ENCODE measurements around the gene TM4SF18.
"Not testable (repeated sequence)": the region's sequence is repeated elsewhere in the genome, so short reads cannot be mapped to it uniquely, and the experiment has no call there.

Gene TM4SF18, protein sequence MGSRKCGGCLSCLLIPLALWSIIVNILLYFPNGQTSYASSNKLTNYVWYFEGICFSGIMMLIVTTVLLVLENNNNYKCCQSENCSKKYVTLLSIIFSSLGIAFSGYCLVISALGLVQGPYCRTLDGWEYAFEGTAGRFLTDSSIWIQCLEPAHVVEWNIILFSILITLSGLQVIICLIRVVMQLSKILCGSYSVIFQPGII

DNA sequence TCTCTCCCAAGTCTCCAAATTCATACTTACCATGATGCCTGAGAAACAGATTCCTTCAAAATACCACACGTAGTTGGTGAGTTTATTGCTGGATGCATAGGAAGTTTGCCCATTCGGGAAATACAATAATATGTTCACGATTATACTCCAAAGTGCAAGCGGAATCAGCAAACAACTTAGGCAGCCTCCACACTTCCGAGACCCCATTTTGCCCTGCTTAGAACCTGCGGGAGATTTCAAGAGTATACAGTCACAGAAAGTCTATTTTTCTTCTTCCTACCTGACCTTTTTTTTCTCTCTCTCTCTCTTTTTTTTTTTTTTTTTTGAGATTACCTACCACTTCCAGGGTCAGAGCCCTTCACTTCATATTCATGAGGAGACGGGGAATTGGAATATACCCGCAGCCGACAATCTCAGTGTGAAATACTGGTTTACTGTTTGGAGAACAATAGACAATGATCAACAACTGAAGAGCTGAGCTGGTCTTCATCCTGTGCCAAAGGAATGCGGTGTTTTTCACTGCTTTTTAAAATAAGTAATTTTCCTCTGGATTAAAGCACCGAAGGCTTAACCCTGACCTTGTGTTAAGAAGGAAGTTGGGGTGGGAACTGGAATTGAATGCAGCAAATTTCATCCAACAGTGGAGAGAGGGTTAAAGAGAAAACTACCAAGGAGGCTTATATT is at the start of gene TM4SF18:
TSS of gene TM4SF18 (minus strand) at position 461 of the 684 bp plus-strand sequence. CDS start at position 207, 254 bp downstream.
- DNase-seq (ENCODE audit: low read depth), result no peak

DNA sequence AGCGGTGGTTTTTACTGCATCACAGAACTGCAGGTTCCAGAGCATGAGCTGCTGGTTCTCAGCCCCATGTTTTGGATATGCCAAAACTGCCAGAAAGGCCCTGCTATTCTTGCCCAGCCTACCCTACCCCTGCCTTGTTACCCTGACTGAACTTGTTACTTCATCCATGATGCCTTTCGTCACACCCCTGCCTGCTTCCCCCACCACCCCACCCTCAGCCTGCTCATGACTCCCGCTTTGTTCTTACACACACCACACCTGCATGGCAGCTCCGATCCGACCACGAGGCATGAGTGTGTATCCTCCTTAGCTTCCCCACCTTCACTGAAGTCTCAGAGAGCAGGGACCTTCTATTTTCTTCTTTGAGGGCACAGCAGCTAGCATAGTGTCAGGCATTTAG is 49.1 kb upstream of the TM4SF18 start:
- no peak for DNase-seq (ENCODE audit: low read depth)

DNA sequence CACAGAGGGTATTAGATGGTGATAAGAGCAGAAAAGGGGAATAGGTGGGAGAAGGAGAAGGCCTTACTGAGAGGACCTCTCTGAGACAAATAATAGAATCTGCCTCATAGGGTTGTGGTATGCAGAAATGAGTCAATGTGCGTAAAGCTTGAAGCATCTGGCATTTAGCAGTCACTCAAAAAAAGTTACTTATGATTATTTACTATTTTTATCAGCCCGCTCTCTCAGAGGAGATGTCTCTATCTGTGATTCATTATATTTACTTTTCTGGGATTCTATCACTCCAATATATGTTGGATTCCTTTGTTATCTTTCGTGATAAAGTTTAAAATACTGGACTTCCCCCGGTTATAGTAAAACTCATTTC is 48.6 kb upstream of the TM4SF18 start:
- no peak for DNase-seq (ENCODE audit: low read depth)

DNA sequence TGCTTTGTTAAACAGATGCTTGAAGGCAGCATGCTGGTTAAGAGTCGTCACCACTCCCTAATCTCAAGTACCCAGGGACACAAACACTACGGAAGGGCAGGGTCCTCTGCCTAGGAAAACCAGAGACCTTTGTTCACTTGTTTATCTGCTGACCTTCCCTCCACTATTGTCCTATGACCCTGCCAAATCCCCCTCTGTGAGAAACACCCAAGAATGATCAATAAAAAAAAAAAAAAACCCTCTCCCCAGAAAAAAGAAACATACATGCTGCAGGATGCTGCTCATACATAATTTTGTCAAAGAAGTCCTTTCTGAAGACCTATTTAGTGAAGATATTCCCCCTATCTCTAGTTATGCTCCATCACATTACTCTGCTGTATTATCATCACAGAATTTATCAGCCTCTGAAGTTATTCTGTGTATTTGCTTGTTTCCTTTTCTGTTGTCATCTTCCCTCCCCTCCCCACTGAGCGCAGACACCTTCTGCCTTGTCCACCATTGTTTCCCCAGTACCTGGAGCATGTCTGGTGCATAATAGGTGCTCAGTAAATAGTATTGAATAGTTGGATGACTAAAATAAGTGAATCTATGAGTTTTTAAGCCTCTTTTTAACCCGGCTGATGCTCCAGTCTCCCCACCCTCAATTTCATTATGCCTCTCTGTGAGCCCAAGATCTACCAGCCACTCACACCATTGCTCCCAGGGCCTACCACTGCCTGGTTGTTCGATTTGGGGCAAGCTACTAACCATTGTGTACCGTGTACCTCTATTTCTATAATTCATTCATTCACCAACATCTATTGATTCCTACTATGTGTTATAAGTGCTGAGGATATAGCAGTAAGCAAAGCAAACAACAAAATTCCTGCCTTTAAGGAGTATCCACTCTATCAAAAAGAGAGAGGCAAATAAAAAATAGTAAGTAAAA is 48.0 kb upstream of the TM4SF18 start:
- no peak for DNase-seq (ENCODE audit: low read depth)

GRCh38 chr3:149380220-149380619 is 46.8 kb upstream of the TM4SF18 start:
- not testable (repeated sequence) for DNase-seq (ENCODE audit: low read depth)

DNA sequence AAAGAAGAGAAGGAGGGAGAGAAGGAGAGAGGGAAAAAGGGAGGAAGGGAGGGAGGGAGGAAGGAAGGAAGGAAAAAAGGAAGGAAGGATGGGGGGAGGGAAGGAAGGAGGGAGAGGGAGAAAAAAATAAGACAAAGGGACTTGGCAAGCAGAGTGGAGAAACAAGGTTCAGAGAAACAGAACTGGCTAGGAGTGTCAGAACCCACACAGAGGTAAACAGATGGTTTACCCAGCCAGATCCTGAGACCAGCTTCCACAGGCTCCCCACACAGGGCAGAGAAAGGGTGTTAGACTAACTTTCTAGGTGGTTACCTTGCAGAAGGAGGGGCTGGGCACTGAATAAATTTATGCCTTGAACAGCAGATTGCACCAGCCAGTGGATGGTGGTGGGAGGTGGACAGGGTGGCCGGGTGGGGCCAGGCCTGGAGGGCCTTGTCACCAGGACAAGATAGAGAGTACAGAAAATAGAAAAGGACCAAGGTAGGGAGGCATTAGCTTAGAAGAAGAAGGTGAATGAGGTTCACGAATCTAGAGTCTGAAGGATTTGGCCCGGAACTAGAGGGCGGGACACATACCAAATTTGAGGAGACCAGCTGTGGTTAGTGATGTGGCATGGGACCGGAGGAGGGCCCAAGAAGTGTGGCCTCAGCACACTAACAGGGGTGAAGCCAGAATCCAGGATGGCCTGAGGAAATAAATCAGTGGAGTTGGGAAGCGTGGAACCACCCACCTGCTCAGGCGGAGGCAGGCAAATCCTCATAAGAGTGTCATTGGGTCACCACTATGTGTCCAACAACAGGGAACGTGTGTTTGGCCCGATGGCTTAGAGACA is 45.3 kb upstream of the TM4SF18 start:
- no peak for DNase-seq (ENCODE audit: low read depth)

- no peak for DNase-seq (ENCODE audit: low read depth)
Observed at GRCh38 chr3:149377408-149378364, 44.2 kb upstream of the TM4SF18 start, which contains the start of gene TM4SF1. Gene TM4SF1, minus strand, starts transcription at chr3:149377649. Its CDS starts 102 bp downstream, at chr3:149377547.

DNA sequence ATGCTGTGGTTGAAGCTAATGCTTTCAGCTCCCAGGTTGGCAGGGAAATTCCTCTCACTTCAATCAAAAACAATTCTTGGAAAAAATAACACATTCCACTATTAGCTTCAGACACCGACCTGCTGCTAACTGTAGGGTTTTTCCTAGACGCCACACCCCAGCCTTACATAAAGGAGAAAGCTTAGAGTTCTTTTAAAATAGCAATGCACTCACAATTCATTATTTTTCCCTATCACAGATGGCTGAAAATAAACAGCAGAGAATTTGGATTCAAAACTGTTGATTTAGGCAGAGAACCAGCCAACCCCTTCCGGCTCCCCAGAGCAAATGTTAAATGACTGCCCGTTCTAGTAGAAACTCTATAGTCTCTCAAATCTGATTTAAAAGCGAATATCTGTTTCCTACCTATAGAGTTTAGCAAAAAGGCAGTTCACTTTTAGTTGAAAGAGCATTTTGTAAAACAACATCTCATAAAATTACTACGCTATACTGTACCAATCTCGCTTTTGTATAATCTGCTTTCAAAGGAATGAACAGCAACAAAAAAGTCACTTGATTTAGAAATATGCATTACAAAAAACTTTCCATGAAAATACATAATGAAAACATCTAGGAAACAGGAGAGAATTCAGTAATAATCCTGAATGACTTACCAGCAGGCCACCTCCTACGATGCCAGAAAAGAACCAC is 43.4 kb upstream of the TM4SF18 start:
- DNase-seq (ENCODE audit: low read depth), result no peak

DNA sequence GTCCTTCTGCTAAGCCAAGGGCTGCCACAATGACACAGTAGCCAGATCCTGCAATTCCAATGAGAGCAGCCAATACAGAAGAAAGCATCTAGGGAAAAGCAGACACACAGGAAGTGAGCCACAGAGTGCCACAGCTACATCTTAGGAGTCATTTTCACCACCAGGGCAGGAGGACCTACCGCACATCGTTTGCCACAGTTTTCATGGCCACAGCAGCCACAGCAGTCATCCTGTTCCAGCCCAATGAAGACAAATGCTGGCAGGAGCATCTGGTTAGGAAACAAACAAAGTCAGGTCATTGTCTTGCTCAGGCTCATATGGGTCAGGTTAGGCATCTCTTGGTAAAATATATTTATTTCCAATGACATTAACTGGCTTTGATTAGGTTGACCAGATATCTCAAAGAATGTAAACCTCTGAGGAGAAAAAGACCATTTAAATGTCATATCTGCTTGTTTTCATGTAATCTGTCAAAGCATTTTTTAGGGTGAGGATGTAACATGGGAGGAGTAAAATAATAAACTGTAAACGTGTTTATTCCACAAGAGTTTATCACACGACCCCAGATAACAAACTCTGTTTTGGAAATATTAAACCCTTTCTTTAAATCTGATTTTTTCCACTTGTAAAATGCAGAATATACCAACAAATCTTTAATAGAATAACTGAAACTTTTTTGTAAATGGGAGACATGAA is 42.2 kb upstream of the TM4SF18 start:
- DNase-seq (ENCODE audit: low read depth), result no peak

DNA sequence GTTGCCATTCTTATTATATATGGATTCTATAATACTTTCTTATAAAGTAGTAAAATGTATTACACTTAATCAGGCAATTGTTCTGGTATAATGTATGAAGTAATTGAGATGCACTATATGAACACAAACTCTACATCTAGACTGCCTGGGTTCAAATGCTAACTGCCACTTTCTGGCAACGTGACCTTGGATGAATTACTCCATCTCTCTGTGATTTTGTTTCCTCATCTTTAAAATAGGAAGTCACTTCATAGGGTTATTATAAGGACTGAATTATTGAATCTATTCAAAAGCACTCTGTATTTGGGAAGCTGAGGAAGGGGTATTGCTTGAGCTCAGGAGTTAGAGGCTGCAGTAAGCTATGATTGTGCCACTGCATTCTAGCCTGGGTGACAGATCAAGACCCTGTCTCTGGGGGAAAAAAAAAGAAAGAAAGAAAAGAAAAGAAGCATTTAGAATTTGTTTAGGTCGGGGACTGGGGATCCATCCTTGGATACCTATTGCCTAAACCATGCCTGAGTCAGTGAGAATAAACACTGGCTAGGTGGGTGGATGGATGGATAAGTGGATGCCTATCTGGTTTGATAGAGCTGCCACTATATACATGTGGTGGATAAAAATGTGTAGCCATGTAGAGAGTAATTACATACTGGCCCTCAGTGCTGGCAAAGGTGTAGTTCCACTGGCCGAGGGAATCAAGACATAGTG is 41.5 kb upstream of the TM4SF18 start:
- DNase-seq (ENCODE audit: low read depth), result no peak

DNA sequence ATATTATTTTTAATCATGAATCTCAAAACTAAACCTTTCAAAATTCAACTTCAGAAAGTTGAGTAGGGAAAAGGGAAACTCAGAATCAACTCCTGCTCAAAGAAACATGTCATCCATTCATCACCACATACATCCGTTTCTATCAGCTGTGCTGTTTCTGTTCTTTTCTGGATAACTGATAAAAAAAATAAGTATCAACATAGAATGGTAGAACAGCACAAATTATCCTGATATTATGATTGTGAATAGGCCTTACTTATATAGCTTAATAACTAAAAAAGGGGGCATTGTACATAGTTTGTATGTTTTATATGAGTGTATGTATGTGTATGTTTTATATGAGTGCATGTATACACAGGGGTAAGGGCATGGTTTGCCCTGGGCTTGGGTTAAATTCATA is 41.0 kb upstream of the TM4SF18 start:
- no peak for DNase-seq (ENCODE audit: low read depth)

- DNase-seq (ENCODE audit: low read depth), result peak; percentile 64
Observed at GRCh38 chr3:149373235-149374125, 40.0 kb upstream of the TM4SF18 start.

GRCh38 chr3:149371723-149372114 is 38.3 kb upstream of the TM4SF18 start:
- no peak for DNase-seq (ENCODE audit: low read depth)

DNA sequence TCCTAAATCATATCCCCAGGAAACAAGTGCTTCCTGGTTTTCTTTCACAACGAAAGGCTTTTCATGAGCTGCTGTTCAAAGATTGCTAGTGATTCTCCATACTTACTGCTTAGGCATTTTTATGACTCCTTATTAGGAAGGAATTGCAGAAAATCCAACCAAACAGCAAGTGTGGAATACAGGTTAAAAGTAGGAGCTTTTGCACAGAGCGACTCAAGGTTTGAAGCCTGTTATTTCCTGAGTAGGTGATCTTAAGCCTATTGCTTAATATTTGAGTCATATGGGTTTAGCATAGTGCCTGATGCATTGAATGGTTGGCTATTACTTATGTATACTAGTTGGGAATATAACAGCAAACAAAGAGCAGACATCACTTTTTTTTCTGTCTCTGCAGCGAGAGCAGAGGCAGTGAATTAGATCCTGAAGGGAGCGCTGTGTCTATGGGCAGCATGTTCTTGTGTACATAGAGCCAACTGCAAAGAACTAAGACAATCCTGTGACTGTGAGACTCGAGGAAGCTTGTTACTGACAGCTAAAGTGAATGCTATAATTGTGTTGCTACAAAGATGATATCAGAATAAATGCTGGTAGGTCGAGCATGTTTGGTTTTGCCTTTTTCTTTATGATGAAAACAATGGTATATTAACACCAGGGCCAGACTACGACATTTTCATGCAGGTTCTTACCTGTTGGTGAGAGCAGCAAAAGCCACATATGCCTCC is 37.7 kb upstream of the TM4SF18 start:
- DNase-seq (ENCODE audit: low read depth), result no peak

GRCh38 chr3:149369991-149370866 is 36.8 kb upstream of the TM4SF18 start:
- no peak for DNase-seq (ENCODE audit: low read depth)

Measured in GM04504 (cell line).